ENCODE measurements around the gene KLHL22.

DNA sequence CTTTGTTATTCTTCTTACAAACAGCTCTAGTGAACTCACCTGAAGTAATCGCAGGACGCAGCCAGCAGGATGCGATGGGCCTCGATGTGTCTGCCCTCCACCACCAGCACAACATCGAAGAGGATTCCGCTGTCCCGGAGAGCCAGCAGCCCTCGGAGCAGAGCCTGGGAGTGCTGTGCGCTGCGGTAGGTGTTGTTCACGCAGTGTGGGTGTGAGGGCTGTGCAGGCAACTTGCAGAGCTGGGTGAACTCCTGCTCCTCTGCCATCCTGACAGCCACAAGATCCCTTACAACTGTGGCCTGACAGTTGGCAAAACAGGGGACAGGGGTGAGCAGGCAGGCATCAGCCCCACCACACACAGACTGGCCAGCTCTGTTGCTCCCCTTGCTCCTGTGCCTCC is 6.6 kb downstream of the KLHL22 start:
- TF ChIP-seq CTCF (IDR thresholded peaks at IDR 0.05; ENCODE audit: poor library complexity) (no peak), EZH2 (IDR thresholded peaks at IDR 0.05; ENCODE audit: borderline replicate concordance) (no peak), EZH2phosphoT487 (IDR thresholded peaks at IDR 0.05; ENCODE audit: low read depth, severe bottlenecking, unreplicated experiment) (no peak)

Measured in hepatocyte (in vitro differentiated cells).